SK-N-SH (cell line): ENCODE data around the gene IGSF23. TPM values are rescaled to one million over a fixed set of nuclear protein-coding genes. Genes with fewer than 3 reads are reported as not detected.

Source experiments
- CTCF ChIA-PET: fragments of 300-600, 350-600 bp; formaldehyde crosslinking; extraction: SDS; loops from one replicate; lab custom pipeline; 2021; lab: Yijun Ruan, JAX
- POLR2A ChIA-PET: fragments of 350-600 bp; sonication (Branson Sonifier 250); formaldehyde crosslinking; extraction: SDS; loops from one replicate; lab custom pipeline; 2020; ENCODE audit warnings: antibody characterized with exemption, inconsistent platforms; lab: Yijun Ruan, JAX
- DNase-seq: peaks from one replicate; pipeline ENCODE4 v3.0.0; 2012
- H2AFZ ChIP-seq: fragments of 200-600 bp; sonication (generic); 2 replicates; pipeline ENCODE4 v1.8.1; 2016; ENCODE audit warnings: antibody characterized with exemption, mild to moderate bottlenecking, low read depth
- H3F3A ChIP-seq: fragments of 200-600 bp; sonication (generic); replicated peaks from 2 replicates; pipeline ENCODE3; 2016; ENCODE audit warnings: antibody characterized with exemption, mild to moderate bottlenecking; ENCODE audit not compliant: insufficient read depth
- H3K27ac ChIP-seq, 2 experiments: fragments of 200-500 bp in 1 of 2; fragments of 200-600 bp in 1 of 2; sonication (Bioruptor generic) in 1 of 2; sonication (generic), shearing (Covaris generic) in 1 of 2; 2 replicates each; pipeline versions ENCODE4 v1.5.1 to v1.6.1; 2014 to 2016; ENCODE audit warnings: low read depth in 2 of 2, inconsistent platforms in 1 of 2, low read length in 1 of 2, mild to moderate bottlenecking in 1 of 2, mixed read lengths in 1 of 2
- H3K27me3 ChIP-seq: fragments of 200-600 bp; sonication (generic), shearing (Covaris generic); 2 replicates; pipeline ENCODE4 v1.6.1; 2016; ENCODE audit warnings: mixed run types; ENCODE audit not compliant: insufficient read depth
- H3K36me3 ChIP-seq, 2 experiments: fragments of 200-500 bp in 1 of 2; fragments of 200-600 bp in 1 of 2; sonication (Bioruptor generic) in 1 of 2; sonication (generic) in 1 of 2; replicated peaks in 1 of 2; 2 replicates each; pipeline versions ENCODE3 to v1.5.1; 2014 to 2016; ENCODE audit warnings: low read length in 1 of 2, mild to moderate bottlenecking in 1 of 2; ENCODE audit not compliant: insufficient read depth in 2 of 2, control insufficient read depth in 1 of 2
- H3K4me1 ChIP-seq, 2 experiments: fragments of 200-500 bp in 1 of 2; fragments of 200-600 bp in 1 of 2; sonication (Bioruptor generic) in 1 of 2; sonication (generic), shearing (Covaris generic) in 1 of 2; 2 replicates each; pipeline versions ENCODE4 v1.5.1 to v1.6.1; 2014 to 2016; ENCODE audit warnings: low read depth in 1 of 2, low read length in 1 of 2, mixed run types in 1 of 2; ENCODE audit not compliant: insufficient read depth in 2 of 2, control insufficient read depth in 1 of 2
- H3K4me2 ChIP-seq: fragments of 200-600 bp; sonication (generic), shearing (Covaris generic); 2 replicates; pipeline ENCODE4 v1.6.1; 2017; ENCODE audit warnings: mixed run types
- H3K4me3 ChIP-seq, 2 experiments: fragments of 200-500 bp in 1 of 2; fragments of 200-600 bp in 1 of 2; sonication (Bioruptor generic) in 1 of 2; sonication (generic), shearing (Covaris generic) in 1 of 2; 2 replicates each; pipeline versions ENCODE4 v1.5.1 to v1.8.1; 2014 to 2016; ENCODE audit warnings: low read depth in 2 of 2, inconsistent platforms in 1 of 2, low read length in 1 of 2, mild to moderate bottlenecking in 1 of 2, mixed read lengths in 1 of 2, moderate library complexity in 1 of 2
- H3K79me2 ChIP-seq: fragments of 200-600 bp; sonication (generic); 2 replicates; pipeline ENCODE4 v1.8.1; 2017; ENCODE audit warnings: mild to moderate bottlenecking; ENCODE audit not compliant: insufficient read depth
- H3K9ac ChIP-seq: fragments of 200-600 bp; sonication (generic); 2 replicates; pipeline ENCODE4 v1.6.1; 2017; ENCODE audit warnings: mixed run types
- H3K9me2 ChIP-seq: fragments of 200-600 bp; sonication (generic); 2 replicates; pipeline ENCODE4 v1.6.1; 2017; ENCODE audit warnings: mixed run types
- H3K9me3 ChIP-seq: fragments of 200-600 bp; sonication (generic); 2 replicates; pipeline ENCODE4 v1.6.1; 2017; ENCODE audit warnings: mixed run types, mild to moderate bottlenecking, moderate library complexity
- H4K20me1 ChIP-seq: fragments of 200-600 bp; sonication (generic); 2 replicates; pipeline ENCODE4 v1.6.1; 2017; ENCODE audit warnings: mild to moderate bottlenecking, mixed run types; ENCODE audit not compliant: insufficient read depth
- EP300 ChIP-seq, 2 experiments: IDR thresholded peaks; 2 replicates each; pipeline versions ENCODE4 v1.4.0 to v1.6.1; 2012; ENCODE audit warnings: borderline replicate concordance in 1 of 2, low read depth in 1 of 2, low read length in 1 of 2
- EZH2phosphoT487 ChIP-seq: fragments of 200-600 bp; sonication (generic); IDR thresholded peaks from 2 replicates; pipeline ENCODE4 v1.6.1; 2017; ENCODE audit warnings: low read depth, mixed run types, mild to moderate bottlenecking, antibody characterized with exemption, moderate library complexity, borderline replicate concordance
- FOXM1 ChIP-seq: IDR thresholded peaks from 2 replicates; pipeline ENCODE4 v1.4.0; 2012; ENCODE audit warnings: low read depth, mild to moderate bottlenecking
- MAX ChIP-seq: IDR thresholded peaks from 2 replicates; pipeline ENCODE4 v1.4.0; 2012; ENCODE audit warnings: low read depth
- MXI1 ChIP-seq: IDR thresholded peaks from 2 replicates; pipeline ENCODE4 v1.6.1; 2012; ENCODE audit warnings: mild to moderate bottlenecking, low read depth, low read length, improper control_type of control experiment
- NRF1 ChIP-seq: IDR thresholded peaks from 2 replicates; pipeline ENCODE4 v1.6.1; 2012; ENCODE audit warnings: low read depth, mild to moderate bottlenecking, low read length
- RFX5 ChIP-seq: IDR thresholded peaks from 2 replicates; pipeline ENCODE4 v1.6.1; 2012; ENCODE audit warnings: mild to moderate bottlenecking, improper control_type of control experiment, low read length
- RXRA ChIP-seq: IDR thresholded peaks from 2 replicates; pipeline ENCODE4 v1.4.0; 2012; ENCODE audit warnings: low read depth, mild to moderate bottlenecking, borderline replicate concordance
- SMC3 ChIP-seq: IDR thresholded peaks from 2 replicates; pipeline ENCODE4 v1.6.1; 2012; ENCODE audit warnings: low read depth, low read length, improper control_type of control experiment
- TCF12 ChIP-seq: IDR thresholded peaks from 2 replicates; pipeline ENCODE4 v1.4.0; 2012
- TEAD4 ChIP-seq: IDR thresholded peaks from 2 replicates; pipeline ENCODE4 v1.4.0; 2012; ENCODE audit warnings: mild to moderate bottlenecking, borderline replicate concordance; ENCODE audit not compliant: insufficient read depth
- USF1 ChIP-seq: IDR thresholded peaks from 2 replicates; pipeline ENCODE4 v1.4.0; 2012; ENCODE audit warnings: low read depth, borderline replicate concordance
- YY1 ChIP-seq: IDR thresholded peaks from 2 replicates; pipeline ENCODE4 v1.4.0; 2012; ENCODE audit warnings: low read depth, mild to moderate bottlenecking
- WGBS: methylation state at CpG from one replicate; pipeline ENCODE4 v1.1.6; 2017; ENCODE audit warnings: low lambda C conversion rate; 5-methylcytosine and 5-hydroxymethylcytosine counted together
- polyA plus RNA-seq, 3 experiments: library from polyadenylated mRNA; depleted of rRNA; stranded (reverse); fragments of >200 nt; gene quantifications; 2 replicates each; pipeline ENCODE4 v1.2.3, GENCODE V29; 2012
- TF ChIP-seq, protein P1 (sequence below): fragments of 150-350 bp; IDR thresholded peaks from 2 replicates; pipeline ENCODE4 v1.6.1; 2017; ENCODE audit warnings: antibody characterized with exemption, low read length, low read depth, borderline replicate concordance
- TF ChIP-seq, protein P2 (sequence below): IDR thresholded peaks from 2 replicates; pipeline ENCODE4; 2012

IGSF23 gene
- polyA plus RNA-seq, 1 of the 3 experiments (the other 2 are of a cell fraction), result 0.08 TPM

- 13% methylated on average over 1 of the region's 1 CpG for WGBS
- no peaks in the 10 kb centered on the region for H3K9me2 ChIP-seq
- no peaks in the 10 kb centered on the region for H3K9me3 ChIP-seq
- DNase-seq, result no peak
- no peaks in the 10 kb centered on the region for H3K4me1 ChIP-seq
- no peak overlapping the region for H2AFZ ChIP-seq
- H3K27me3 ChIP-seq, result no peaks in the 10 kb centered on the region
- H3K36me3 ChIP-seq, result no peaks in the 10 kb centered on the region
- no peak overlapping the region for H3K4me3 ChIP-seq
- TF ChIP-seq MAX (no peak), RXRA (no peak), FOXM1 (no peak), RFX5 (no peak), TEAD4 (no peak), YY1 (no peak)
- ChIA-PET CTCF (interaction anchor here (1.5 to 3.8 kb wide), 2 partner anchors 15 to 17 kb away, joined by 4 to 19 read pairs; no protein-coding TSS in a partner anchor), POLR2A (no interaction called here)
- peaks cover 16% of the 10 kb centered on the region for H3F3A ChIP-seq
- no peak overlapping the region for H3K9ac ChIP-seq
- no peaks in the 10 kb centered on the region; the same call in 1 of the 2 replicates for H3K79me2 ChIP-seq
- H3K27ac ChIP-seq, result no peak overlapping the region
- H3K4me2 ChIP-seq, result no peak overlapping the region
- no peaks in the 10 kb centered on the region for H4K20me1 ChIP-seq
These were observed 58.9 kb downstream of the IGSF23 start for GRCh38 chr19:44672226-44672625.

DNA sequence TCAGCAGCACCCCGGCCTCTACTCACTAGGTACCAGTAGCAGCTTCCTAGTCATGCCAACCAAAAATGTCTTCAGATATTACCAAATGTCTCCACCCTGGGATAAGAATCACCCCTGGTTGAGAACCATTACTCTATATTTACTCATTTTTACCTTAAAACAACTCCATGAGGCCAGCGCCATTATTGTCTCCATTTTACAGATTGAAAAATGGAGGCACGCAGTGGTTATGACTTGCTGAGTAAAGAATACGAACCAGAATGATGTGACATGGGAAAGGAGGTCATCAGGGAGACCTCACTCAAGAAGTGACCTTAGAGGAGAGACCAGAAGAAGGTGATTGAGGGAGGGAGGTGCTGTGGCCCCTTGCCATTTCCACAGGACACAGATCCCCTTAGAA, 60.1 kb downstream of the IGSF23 start:
- H3K4me1 ChIP-seq, result no peaks in the 10 kb centered on the region

More for the DNA sequence above, 60.1 kb downstream of the IGSF23 start:
- Histone ChIP-seq H2AFZ (no peak overlapping the region), H3K36me3 (no peaks in the 10 kb centered on the region), H3K27ac (no peak overlapping the region), H3K9me2 (no peaks in the 10 kb centered on the region), H3K79me2 (no peaks in the 10 kb centered on the region; the same call in 1 of the 2 replicates), H3F3A (peaks cover 28% of the 10 kb centered on the region), H4K20me1 (no peaks in the 10 kb centered on the region), H3K4me3 (no peak overlapping the region), H3K27me3 (no peaks in the 10 kb centered on the region), H3K9me3 (no peaks in the 10 kb centered on the region), H3K4me2 (no peak overlapping the region), H3K9ac (no peak overlapping the region)
- no peak for DNase-seq
- TF ChIP-seq, protein P1, sequence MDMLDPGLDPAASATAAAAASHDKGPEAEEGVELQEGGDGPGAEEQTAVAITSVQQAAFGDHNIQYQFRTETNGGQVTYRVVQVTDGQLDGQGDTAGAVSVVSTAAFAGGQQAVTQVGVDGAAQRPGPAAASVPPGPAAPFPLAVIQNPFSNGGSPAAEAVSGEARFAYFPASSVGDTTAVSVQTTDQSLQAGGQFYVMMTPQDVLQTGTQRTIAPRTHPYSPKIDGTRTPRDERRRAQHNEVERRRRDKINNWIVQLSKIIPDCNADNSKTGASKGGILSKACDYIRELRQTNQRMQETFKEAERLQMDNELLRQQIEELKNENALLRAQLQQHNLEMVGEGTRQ, result no peak
- TF ChIP-seq, protein P2, sequence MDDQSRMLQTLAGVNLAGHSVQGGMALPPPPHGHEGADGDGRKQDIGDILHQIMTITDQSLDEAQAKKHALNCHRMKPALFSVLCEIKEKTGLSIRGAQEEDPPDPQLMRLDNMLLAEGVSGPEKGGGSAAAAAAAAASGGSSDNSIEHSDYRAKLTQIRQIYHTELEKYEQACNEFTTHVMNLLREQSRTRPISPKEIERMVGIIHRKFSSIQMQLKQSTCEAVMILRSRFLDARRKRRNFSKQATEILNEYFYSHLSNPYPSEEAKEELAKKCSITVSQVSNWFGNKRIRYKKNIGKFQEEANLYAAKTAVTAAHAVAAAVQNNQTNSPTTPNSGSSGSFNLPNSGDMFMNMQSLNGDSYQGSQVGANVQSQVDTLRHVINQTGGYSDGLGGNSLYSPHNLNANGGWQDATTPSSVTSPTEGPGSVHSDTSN, result no peak
- TF ChIP-seq NRF1 (no peak), TCF12 (no peak), USF1 (no peak), EZH2phosphoT487 (no peak), SMC3 (no peak), EP300 (IDR thresholded peaks at IDR 0.05; ENCODE audit: borderline replicate concordance in 1 of 2, low read depth in 1 of 2, low read length in 1 of 2) (no peak), MXI1 (no peak), RFX5 (no peak), YY1 (no peak)
- ChIA-PET POLR2A (no interaction called here), CTCF (interaction anchor here (1.5 to 3.8 kb wide), 3 partner anchors 15 to 102 kb away, joined by 4 to 19 read pairs (median 12); no protein-coding TSS in a partner anchor)
- 75% methylated on average over 4 of the region's 4 CpGs for WGBS
